Left lung (tissue), 10 donors: Measurements from ENCODE around the gene CNTFR. TPM values are rescaled to one million over a fixed set of nuclear protein-coding genes. Genes with fewer than 3 reads are reported as not detected.

Experiments used
- ATAC-seq: fragments of 200-7000 bp; cut with Tn5 transposase; one replicate; pipeline ENCODE4 v1.9.1; 2020; ENCODE audit warnings: moderate library complexity
- DNase-seq, 4 donors: peaks; one replicate each; pipeline ENCODE4 v3.0.0-alpha.2; 2013 to 2020
- H3K27ac ChIP-seq, 2 donors: fragments of 200-600 bp; sonication (generic) in 1 of 2; one replicate each; pipeline versions ENCODE4 v1.5.0 to v1.8.0; 2020 to 2021
- H3K27me3 ChIP-seq, 2 donors: fragments of 200-600 bp; sonication (generic) in 1 of 2; one replicate each; pipeline versions ENCODE4 v1.5.0 to v1.8.0; 2020 to 2021
- H3K36me3 ChIP-seq, 2 donors: fragments of 200-600 bp; sonication (generic) in 1 of 2; one replicate each; pipeline versions ENCODE4 v1.5.0 to v1.8.0; 2020 to 2021
- H3K4me1 ChIP-seq, 2 donors: fragments of 200-600 bp; one replicate each; pipeline ENCODE4 v1.8.0; 2021
- H3K4me3 ChIP-seq, 2 donors: fragments of 200-600 bp; sonication (generic) in 1 of 2; one replicate each; pipeline versions ENCODE4 v1.5.0 to v1.8.0; 2020 to 2021; ENCODE audit warnings: mild to moderate bottlenecking in 1 of 2
- H3K9me3 ChIP-seq, 2 donors: fragments of 200-600 bp; sonication (generic) in 1 of 2; one replicate each; pipeline versions ENCODE4 v1.5.0 to v1.8.0; 2020 to 2021
- CTCF ChIP-seq, 2 donors: fragments of 200-600 bp; sonication (generic) in 1 of 2; IDR thresholded peaks; one replicate each; pipeline versions ENCODE4 v1.5.0 to v1.8.0; 2021; ENCODE audit warnings: antibody characterized with exemption in 2 of 2
- intact Hi-C, 2 donors: fragments of 100-400 bp; cut with DNase I; formaldehyde crosslinking; loops; one replicate each; pipeline versions ENCODE4 v1.11.2 to v1.14.2; 2022
- polyA plus RNA-seq, 6 donors: library from polyadenylated mRNA; unstranded; fragments of 120-200 nt; gene quantifications; one replicate each; pipeline ENCODE4 v1.2.1, GENCODE V29; 2013; ENCODE audit not compliant: insufficient read length in 6 of 6
- total RNA-seq, 2 donors: library from RNA; stranded (reverse); fragmentation: NEBNext Ultra II Directional; extraction: Animal tissue kit (Norgen Biotek cat#: 25700); gene quantifications; one replicate each; pipeline ENCODE4 v1.2.1, GENCODE V29; 2021
- donor health status: DM: no; HTN: yes; CAD: no.
- donor health status: DM: no; HTN: no; CAD: no.

Gene CNTFR
- total and polyA plus RNA-seq, 8 donors: 0.90 to 35.6 (median 26.9) TPM

DNA sequence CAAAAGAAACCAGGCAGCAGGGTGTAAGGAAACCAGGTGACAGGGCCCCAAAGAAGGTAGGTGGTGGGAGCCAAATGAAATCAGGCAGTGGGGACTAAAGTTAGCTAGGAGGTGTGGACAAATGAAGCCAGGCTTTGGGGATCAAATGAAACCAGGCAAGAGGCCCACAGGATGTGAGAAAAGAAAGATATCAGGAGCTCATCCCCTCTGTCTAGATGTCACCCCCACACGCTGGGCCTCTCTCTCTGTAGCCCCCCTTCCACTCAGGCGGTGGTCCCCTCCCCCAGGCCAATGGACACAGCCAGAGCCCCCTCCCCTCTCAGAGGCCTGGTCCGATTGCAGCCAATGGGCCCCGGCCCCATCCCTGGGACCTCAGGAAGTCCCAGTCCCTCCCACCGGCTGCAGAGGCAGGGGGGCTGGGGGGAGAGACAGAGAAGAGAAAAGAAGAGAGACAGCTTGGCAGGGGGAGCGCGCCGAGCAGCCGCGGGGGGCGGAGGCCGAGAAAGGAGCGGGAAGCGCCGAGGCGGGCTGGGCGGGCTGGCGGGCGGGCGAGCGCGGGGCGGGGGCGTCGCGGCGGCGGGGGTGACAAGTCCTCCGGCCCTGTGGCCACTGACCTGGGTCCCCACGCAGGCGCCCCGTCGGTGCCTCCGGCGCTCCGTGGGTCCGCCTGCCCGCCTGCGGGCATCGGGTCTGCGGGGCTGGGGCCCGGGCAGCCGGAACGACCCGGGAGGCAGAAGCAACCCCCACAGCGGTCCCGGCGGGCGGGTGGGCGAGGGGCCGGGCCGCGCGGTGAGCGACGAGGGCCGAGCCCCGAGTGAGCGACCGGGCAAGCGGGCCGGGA is 11.9 kb downstream of the CNTFR start:
- Histone ChIP-seq H3K27ac (no peak overlapping the region), H3K27me3 (peaks cover 12 to 94% of the 10 kb centered on the region in 2 donors), H3K4me1 (peaks cover 0 to 7% of the 10 kb centered on the region in 2 donors), H3K36me3 (no peaks in the 10 kb centered on the region), H3K9me3 (no peaks in the 10 kb centered on the region), H3K4me3 (no peak overlapping the region)
- intact Hi-C loops: no loop called here
- peak in 1 of 4 donors; percentile 89 for DNase-seq
- no peak for ATAC-seq
- TF ChIP-seq CTCF (IDR thresholded peaks at IDR 0.05): no peak

GRCh38 chr9:34576597-34577399 is 12.7 kb downstream of the CNTFR start:
- no peak for TF ChIP-seq CTCF (IDR thresholded peaks at IDR 0.05)
- ATAC-seq: peak; percentile 9
- Histone ChIP-seq H3K27ac (no peak overlapping the region), H3K9me3 (no peaks in the 10 kb centered on the region), H3K4me3 (no peak overlapping the region), H3K36me3 (no peaks in the 10 kb centered on the region), H3K4me1 (peaks cover 0 to 7% of the 10 kb centered on the region in 2 donors), H3K27me3 (peaks cover 12 to 86% of the 10 kb centered on the region in 2 donors)
- DNase-seq: no peak
- intact Hi-C loops: no loop called here

DNA sequence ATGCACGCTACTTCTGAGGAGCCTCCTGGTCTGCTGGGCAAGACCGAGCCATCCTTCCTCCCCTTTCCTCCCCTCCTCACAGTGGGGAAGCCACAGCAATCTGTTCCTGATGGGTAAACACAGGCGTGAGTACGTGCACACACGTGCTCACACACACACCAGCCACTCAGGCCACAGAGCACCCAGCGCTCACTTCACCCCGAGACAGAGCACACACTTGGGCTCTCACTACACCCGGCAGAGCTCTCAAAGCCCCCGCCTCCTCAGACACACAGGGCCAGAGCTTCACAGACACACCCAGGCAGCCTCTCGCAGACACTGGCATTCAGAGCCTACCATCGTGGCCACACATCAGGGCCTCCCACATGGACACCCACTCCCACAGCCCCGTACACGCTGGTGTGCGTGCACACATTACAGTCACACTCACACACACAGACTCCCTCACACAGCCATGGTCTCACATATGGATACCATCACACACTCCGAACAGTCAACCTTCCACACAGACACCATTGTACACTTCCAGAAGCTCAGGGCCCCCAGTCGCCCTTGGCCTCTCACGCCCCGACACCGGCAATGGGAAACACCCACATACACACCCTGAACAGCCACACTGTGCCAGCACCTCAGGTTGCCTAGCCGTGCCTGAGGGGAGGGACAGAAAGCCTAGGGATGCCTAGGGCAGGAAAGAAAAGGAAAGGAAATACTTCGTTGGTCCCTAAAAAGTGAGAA is 13.5 kb downstream of the CNTFR start:
- peak; percentile 15 for ATAC-seq
- Histone ChIP-seq H3K9me3 (no peaks in the 10 kb centered on the region), H3K36me3 (no peaks in the 10 kb centered on the region), H3K4me1 (peaks cover 0 to 7% of the 10 kb centered on the region in 2 donors), H3K4me3 (no peak overlapping the region), H3K27me3 (peaks cover 12 to 78% of the 10 kb centered on the region in 2 donors), H3K27ac (no peak overlapping the region)
- intact Hi-C loops: no loop called here
- DNase-seq: no peak
- TF ChIP-seq CTCF (IDR thresholded peaks at IDR 0.05): no peak

DNA sequence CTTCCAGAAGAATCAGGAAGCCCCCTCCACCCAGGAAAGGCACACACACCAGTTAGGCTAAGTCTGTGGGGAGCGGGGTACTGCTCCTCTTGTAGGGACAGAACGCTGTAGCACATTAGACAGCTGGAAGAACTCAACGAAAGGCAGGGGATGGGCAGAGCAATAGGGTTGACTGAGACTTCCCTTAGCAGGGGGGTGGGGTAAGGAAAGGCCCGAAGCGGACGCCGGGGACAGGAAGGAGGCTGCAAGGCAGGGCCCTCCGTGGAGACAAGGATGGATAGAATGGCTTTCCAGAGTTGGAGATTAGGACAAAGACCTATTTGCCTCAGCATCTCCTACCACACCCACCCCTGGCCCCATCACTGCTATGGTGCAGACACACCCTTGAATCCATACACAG is 14.3 kb downstream of the CNTFR start:
- Histone ChIP-seq H3K27ac (no peak overlapping the region), H3K9me3 (no peaks in the 10 kb centered on the region), H3K27me3 (peaks cover 12 to 70% of the 10 kb centered on the region in 2 donors), H3K36me3 (no peaks in the 10 kb centered on the region), H3K4me3 (no peak overlapping the region), H3K4me1 (peaks cover 0 to 7% of the 10 kb centered on the region in 2 donors)
- no peak for DNase-seq
- intact Hi-C loops: no loop called here
- TF ChIP-seq CTCF (IDR thresholded peaks at IDR 0.05): no peak
- no peak for ATAC-seq
